Epithelial cell of proximal tubule (primary cell): ENCODE data around the gene AMBRA1. TPM values are rescaled to one million over a fixed set of nuclear protein-coding genes. Genes with fewer than 3 reads are reported as not detected.
A peak's percentile ranks its signal among the peaks of the same experiment; 100 is the strongest.
"Not testable (repeated sequence)": the region's sequence is repeated elsewhere in the genome, so short reads cannot be mapped to it uniquely, and the experiment has no call there.

ENCODE experiments used
- DNase-seq: peaks from one replicate; pipeline ENCODE4 v3.0.0-alpha.2; 2011; ENCODE audit warnings: low read depth
- H3K4me3 ChIP-seq: 2 replicates; pipeline ENCODE4 v1.5.1; 2011; ENCODE audit warnings: low read depth, mild to moderate bottlenecking, low read length
- CTCF ChIP-seq: conservative IDR thresholded peaks from 2 replicates; pipeline ENCODE4 v1.5.1; 2012; ENCODE audit warnings: low read depth, mild to moderate bottlenecking, low read length
- total RNA-seq: library from RNA; depleted of rRNA; stranded (reverse); fragments of >200 nt; gene quantifications from 2 replicates; pipeline ENCODE4 v1.2.3, GENCODE V29; 2015

Gene AMBRA1
- total RNA-seq, 1 donor from 2014 or later = 21.0 TPM

- no peak overlapping the region for H3K4me3 ChIP-seq
- no peak for DNase-seq
- TF ChIP-seq CTCF = no peak
Measured at GRCh38 chr11:46383974-46384701, 209.7 kb downstream of the AMBRA1 start.

DNA sequence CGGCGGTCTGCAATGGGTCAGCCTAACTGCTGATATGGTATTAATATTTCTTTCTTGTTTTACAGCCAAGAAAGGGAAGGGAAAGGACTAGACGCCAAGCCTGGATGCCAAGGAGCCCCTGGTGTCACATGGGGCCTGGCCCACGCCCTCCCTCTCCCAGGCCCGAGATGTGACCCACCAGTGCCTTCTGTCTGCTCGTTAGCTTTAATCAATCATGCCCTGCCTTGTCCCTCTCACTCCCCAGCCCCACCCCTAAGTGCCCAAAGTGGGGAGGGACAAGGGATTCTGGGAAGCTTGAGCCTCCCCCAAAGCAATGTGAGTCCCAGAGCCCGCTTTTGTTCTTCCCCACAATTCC is 210.4 kb downstream of the AMBRA1 start:
- TF ChIP-seq CTCF = no peak
- no peak for DNase-seq
- H3K4me3 ChIP-seq = no peak overlapping the region

DNA sequence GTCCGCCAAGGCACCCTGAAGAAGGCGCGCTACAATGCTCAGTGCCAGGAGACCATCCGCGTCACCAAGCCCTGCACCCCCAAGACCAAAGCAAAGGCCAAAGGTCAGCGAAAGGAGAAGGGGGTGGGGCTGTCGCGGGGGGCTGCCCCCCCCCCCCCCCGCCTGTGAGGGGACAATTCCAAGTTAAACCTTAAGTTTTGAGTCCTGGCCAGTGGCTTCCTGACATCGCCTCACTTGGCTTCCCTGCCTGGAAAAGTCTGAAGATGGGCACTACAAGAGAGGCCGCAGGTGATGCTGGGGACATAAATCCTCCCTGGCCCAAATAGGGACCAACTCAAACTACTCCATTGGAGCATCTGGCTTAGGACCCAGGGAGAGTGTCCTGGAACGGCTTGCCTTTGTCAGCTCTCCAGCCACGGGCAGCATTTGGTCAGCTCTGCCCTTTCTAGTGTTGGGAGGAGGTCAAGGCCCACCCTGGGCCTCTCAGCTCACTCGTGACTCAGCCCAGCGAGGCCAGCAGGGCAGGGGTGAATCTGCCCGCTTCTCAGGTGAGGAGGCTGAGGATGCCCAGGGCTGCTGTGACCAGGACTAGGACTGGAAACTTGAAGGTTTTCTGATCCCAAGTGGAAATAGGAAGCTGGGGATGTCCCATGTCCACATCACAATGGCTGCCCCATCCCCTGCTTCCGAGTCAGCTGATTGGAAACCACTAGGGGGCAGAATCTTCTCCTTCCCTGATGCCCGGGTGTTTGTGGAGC is 211.0 kb downstream of the AMBRA1 start:
- DNase-seq = no peak
- peak; percentile 71 for TF ChIP-seq CTCF
- peak overlapping the region; percentile 50 for H3K4me3 ChIP-seq

- no peak for TF ChIP-seq CTCF
- H3K4me3 ChIP-seq = peak overlapping the region; percentile 50
- no peak for DNase-seq
Measured at GRCh38 chr11:46381819-46382645, 211.8 kb downstream of the AMBRA1 start.

GRCh38 chr11:46381048-46381818 is 212.6 kb downstream of the AMBRA1 start, which contains the start of gene MDK:
MDK (plus strand) TSS chr11:46381669; CDS start chr11:46382058, 389 bp downstream.
- TF ChIP-seq CTCF = no peak
- DNase-seq = no peak
- H3K4me3 ChIP-seq = peak within 1 kb of the TSS; percentile 62

GRCh38 chr11:46380340-46381047 is 213.3 kb downstream of the AMBRA1 start:
- TF ChIP-seq CTCF = no peak
- DNase-seq = no peak
- H3K4me3 ChIP-seq = peak overlapping the region; percentile 62

- not testable (repeated sequence) for H3K4me3 ChIP-seq, DNase-seq
Measured at GRCh38 chr11:46379482-46380293, 214.1 kb downstream of the AMBRA1 start.
